Measurements from ENCODE around the gene GANC. TPM values are rescaled to one million over a fixed set of nuclear protein-coding genes. Genes with fewer than 3 reads are reported as not detected.

The GANC gene
- polyA plus RNA-seq, 1 donor = 37.1 TPM

DNA sequence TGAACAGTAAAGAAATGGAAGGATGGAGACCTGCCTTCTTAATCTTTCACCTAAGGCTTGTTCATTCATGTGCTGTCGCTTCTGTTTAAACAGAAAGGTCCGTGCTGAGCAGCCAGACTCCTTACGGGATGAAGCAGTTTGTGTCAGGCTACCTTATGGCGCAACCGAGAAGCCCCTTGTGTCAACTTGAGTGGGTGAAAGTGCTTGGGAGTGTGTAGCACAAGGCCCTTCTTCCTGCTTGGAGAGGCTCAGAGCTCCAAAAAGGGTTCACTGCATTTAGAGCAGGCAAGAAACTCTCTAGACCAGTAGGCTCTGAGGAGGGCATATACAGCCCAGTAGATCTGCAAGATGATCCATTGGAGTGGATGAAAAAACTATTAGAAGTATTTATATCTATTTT, 102.3 kb downstream of the GANC start:
- DNase-seq = no peak

GRCh38 chr15:42375941-42376340, 102.9 kb downstream of the GANC start:
- no peak for DNase-seq

DNA sequence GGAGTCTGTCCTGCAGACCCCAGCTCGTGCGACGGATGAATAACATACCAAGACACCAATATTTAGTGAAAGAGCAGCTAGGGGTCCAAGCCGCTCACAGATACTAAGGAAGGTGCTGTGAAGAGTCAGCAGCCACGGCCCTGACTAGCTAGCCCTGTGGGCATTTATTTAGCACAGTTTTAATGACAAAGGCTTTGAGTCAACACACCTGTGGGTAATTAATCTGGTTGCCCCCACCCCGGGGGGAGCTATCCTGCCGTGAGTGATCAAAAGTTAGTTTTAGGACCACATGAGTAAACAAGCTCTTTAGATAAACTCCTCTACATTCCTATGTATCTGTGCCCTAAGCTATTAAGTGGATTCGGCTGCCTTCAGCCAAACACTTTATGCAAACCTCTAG, 105.0 kb downstream of the GANC start:
- DNase-seq = no peak

DNA sequence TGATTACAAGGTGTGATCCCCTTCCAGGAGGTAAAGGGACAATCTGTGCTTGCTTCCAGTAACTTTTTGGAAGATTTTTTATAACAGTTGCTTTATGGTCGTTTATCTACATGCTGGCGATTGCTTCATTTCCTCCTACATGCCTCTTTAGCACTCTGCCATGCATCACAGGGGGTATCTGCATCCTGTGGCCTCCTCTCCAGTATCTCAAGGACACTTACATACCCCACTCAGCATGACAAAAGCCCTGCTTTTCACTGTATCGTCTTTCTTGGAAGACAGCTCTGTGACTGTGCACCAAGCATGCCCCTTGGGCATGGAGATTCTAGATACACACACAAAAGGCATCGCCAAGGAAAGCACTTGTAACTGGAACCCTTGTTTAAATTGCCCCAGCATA, 111.6 kb downstream of the GANC start:
- no peak for DNase-seq

DNA sequence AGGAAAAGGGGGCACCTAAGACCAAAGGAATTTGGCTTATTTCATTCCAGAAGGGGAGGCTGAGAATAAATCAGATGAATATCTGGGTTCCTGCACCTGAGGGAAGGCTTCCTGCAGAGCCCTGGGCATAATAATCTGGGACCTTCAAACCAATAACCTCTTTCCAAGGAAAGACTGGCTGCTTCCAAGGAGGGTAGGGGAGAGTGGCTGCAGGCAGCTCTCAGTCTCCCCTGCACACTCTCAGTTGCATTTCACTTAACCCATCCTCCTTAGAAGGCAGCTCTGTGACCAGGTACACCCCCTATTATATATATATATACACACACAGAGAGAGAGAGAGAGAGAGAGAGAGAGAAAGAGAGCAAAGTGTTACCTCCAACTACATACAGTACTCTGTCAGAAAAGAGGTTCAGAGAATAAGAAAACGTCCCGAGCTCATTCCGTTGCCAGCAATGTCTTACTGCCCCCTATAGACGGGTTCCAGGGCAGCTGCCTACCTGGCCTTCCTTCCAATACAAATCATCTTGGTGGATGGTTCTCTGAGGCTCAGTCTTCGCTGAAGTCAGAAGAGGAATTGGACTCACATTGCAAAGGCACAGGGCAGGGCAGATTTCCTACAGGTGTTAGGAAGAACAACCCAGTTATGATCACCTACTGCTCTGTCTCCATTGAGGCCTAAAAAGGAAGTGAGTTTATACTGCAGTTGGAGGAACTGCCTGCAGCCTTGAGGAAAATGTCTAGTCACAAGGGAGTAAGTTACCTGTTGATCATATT, 112.4 kb downstream of the GANC start:
- peak; percentile 27 for DNase-seq

- no peak for DNase-seq
Observed at GRCh38 chr15:42385980-42386700, 113.1 kb downstream of the GANC start.

- DNase-seq = no peak
Observed at GRCh38 chr15:42387603-42388002, 114.6 kb downstream of the GANC start.

- no peak for DNase-seq
Observed at GRCh38 chr15:42392309-42393024, 119.5 kb downstream of the GANC start.

DNA sequence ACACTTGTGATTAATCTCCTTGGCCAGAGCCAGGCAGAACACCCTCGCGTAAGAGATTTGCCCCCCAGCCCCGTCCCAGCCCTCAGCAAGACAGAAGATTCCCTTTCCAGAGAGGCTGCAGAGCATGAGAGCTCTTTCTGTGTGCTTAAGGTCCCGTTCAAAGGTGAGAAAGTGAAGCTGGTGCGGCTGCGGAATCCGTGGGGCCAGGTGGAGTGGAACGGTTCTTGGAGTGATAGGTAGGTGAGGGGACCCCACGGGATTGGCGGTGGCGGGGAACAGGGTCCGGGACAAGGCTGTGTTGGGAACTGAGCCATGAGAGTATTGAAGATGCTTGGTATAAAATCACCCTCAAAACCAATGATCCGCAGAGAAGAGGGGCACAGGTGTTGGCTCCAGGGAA, 121.1 kb downstream of the GANC start:
- no peak for DNase-seq

GRCh38 chr15:42395838-42396237, 122.8 kb downstream of the GANC start:
- DNase-seq = no peak

DNA sequence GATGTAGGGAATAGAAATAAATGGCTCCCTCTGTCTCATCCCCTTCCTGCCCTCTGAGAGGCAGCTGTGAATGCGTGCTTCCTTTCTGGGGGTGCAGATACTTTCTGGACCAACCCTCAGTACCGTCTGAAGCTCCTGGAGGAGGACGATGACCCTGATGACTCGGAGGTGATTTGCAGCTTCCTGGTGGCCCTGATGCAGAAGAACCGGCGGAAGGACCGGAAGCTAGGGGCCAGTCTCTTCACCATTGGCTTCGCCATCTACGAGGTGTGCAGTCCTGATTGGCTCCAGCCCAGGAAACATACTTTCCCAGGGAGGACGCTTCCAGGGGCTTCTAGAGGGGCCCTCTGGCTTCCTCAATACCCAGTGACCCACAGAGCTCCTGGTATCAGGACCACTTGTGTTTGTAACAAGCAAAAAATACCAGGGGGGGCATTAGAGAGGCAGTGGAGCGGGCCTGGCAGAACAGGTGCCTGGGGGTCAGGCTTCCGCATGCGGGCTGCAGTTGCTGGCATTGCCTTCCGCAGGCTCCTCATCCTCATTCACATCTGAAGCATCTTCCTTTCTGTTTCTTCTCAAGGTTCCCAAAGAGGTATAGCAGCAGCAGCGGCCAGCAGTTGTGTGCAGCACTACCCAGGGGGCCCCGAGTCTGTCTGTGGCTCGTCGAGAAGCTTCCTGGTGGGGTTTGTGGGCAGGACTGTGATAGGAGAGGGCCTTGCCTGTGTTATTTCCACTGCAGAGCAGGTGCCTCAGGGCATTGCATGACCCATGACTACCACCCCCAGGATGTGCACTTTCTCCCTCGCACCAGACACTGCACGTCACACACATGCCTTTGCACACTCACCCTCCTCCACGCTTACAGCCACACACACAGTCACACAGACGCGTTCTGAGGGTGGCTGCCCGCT, 128.8 kb downstream of the GANC start:
- no peak for DNase-seq

- no peak for DNase-seq
Observed at GRCh38 chr15:42402455-42403205, 129.6 kb downstream of the GANC start.

DNA sequence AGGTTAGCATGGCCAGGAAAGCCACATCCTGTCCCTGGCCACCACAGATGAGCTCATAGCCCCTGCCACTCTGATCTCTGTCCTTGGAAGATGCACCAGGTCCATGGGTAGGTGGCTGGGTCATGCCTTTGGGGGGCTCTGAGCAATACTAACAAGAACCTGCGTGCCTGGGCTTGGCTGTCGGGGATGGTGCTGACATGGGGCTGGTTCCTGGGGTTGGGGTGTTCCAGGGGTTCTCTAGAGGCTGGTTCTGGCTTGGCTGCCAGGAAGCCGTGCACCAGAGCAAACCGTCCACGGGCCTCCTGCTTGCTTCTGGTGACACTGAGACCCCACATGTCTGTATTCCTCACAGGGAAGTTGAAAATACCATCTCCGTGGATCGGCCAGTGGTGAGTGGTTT, 130.4 kb downstream of the GANC start:
- DNase-seq = no peak

DNA sequence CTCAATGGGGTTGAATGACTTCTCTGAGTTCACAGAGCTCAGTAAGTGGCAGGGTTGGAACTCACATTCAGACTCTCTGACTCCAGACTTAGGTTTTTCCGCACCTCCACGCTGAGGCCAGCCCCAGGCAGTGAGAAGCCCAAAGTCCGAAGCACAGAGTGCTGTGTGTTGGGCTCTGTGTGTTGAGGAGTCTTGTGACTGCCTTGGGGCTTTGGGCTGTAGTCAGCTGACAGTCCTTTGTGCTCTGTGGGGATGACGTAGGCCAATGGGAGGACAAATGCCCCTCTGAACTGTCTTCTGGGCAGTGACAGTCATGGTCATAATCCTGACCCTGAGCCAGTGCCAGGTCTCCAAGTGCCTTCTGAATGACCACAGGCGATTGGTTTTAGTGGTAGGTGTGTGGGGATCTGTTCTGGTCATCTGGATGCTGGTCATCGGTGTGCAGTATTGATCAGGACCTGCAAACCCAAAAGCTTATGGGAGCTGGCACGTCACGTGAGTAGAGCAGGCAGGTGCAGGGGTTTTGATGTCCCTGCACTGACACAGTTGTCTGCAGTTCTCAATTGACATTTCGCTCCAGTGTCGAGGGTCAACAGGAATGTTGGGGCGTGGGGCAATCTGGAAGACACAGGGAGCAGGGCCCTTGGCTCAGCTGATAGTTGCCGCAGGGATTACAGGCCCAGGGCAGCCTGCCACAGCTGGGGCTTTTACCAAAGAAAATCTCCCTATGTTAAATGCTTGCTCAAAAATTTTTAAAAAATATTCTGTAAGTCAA, 131.6 kb downstream of the GANC start:
- no peak for DNase-seq

- DNase-seq = no peak
Observed at GRCh38 chr15:42405863-42406482, 133.0 kb downstream of the GANC start.

Data from left kidney (tissue), 2 donors.